Stimulated activated CD4-positive, alpha-beta T cell treated with anti-CD3 and anti-CD28 coated beads, Interleukin-2, amount 100 ng/mL, for 4 hours (primary cell): ENCODE measurements around the gene VARS1.
"Not testable (repeated sequence)": the region's sequence is repeated elsewhere in the genome, so short reads cannot be mapped to it uniquely, and the experiment has no call there.

Experiments
- DNase-seq: peaks from one replicate; pipeline ENCODE4 v3.0.0-alpha.2; 2020; ENCODE audit warnings: low read depth

The VARS1 gene

GRCh38 chr6:31795616-31796298 lies at the start of gene VARS1:
TSS of gene VARS1 (minus strand) at chr6:31795752. CDS start at chr6:31795217, 535 bp downstream.
- DNase-seq = peak; percentile 73

- no peak for DNase-seq
Observed at GRCh38 chr6:31844507-31844906, 49.0 kb upstream of the VARS1 start.

- DNase-seq = no peak
Observed at GRCh38 chr6:31842053-31842452, 46.5 kb upstream of the VARS1 start.

GRCh38 chr6:31839779-31840126 lies 44.2 kb upstream of the VARS1 start:
- DNase-seq = not testable (repeated sequence)

GRCh38 chr6:31838968-31839367 lies 43.4 kb upstream of the VARS1 start:
- DNase-seq = no peak

- DNase-seq = not testable (repeated sequence)
Observed at GRCh38 chr6:31838114-31838553, 42.6 kb upstream of the VARS1 start.

- no peak for DNase-seq
Observed at GRCh38 chr6:31837369-31838113, 42.0 kb upstream of the VARS1 start.

- DNase-seq = no peak
Observed at GRCh38 chr6:31836474-31837368, 41.2 kb upstream of the VARS1 start.

GRCh38 chr6:31836047-31836473 lies 40.5 kb upstream of the VARS1 start:
- no peak for DNase-seq

GRCh38 chr6:31834367-31835250 lies 39.1 kb upstream of the VARS1 start:
- peak; percentile 63 for DNase-seq

- DNase-seq = no peak
Observed at GRCh38 chr6:31831350-31832215, 36.0 kb upstream of the VARS1 start.

GRCh38 chr6:31830886-31831335 lies 35.4 kb upstream of the VARS1 start:
- no peak for DNase-seq

- no peak for DNase-seq
Observed at GRCh38 chr6:31829633-31830283, 34.2 kb upstream of the VARS1 start.

- DNase-seq = peak; percentile 85
Observed at GRCh38 chr6:31827286-31828079, 31.9 kb upstream of the VARS1 start, which contains the start of gene HSPA1B. TSS of gene HSPA1B (plus strand) at chr6:31827738. CDS start at chr6:31827951, 213 bp downstream.

- DNase-seq = no peak
Observed at GRCh38 chr6:31826793-31827285, 31.3 kb upstream of the VARS1 start.

- DNase-seq = no peak
Observed at GRCh38 chr6:31825553-31825952, 30.0 kb upstream of the VARS1 start.

- not testable (repeated sequence) for DNase-seq
Observed at GRCh38 chr6:31823592-31824196, 28.1 kb upstream of the VARS1 start.
